ENCODE results near the gene ETV5. TPM values are rescaled to one million over a fixed set of nuclear protein-coding genes. Genes with fewer than 3 reads are reported as not detected.

Gene ETV5
- total RNA-seq, 1 donor from 2014 or later: 40.6 TPM

DNA sequence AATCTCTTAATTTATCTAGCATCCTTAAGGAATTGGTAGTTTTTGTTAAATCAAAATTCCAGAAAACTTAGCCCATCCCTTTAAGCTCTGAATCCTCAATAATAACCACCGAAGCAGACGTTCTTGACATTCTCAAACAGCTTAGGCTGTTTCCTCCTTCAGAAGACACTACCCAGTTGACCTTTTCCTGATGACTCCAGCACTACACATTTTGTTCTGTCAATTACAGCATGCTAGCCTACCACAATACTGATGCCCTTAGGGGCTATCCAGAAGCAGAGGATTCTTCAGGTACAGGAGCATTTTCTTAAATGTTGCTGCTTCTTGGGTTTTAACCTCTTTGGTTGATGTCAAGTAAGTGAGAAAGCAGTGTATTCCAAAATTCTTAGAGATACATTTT, 33.4 kb downstream of the ETV5 start:
- Mint-ChIP-seq H3K27me3 (ENCODE audit: unreplicated experiment) (peaks cover 2% of the 10 kb centered on the region), H3K4me1 (ENCODE audit: unreplicated experiment) (peaks cover 10% of the 10 kb centered on the region), H3K4me3 (ENCODE audit: unreplicated experiment) (no peak overlapping the region), H3K27ac (ENCODE audit: unreplicated experiment) (no peak overlapping the region), H3K36me3 (ENCODE audit: low read depth, unreplicated experiment) (peaks cover 46% of the 10 kb centered on the region), H3K9me3 (ENCODE audit: unreplicated experiment) (no peaks in the 10 kb centered on the region)
- no peak for DNase-seq (ENCODE audit: low spot score)
- TF ChIP-seq, protein P1, sequence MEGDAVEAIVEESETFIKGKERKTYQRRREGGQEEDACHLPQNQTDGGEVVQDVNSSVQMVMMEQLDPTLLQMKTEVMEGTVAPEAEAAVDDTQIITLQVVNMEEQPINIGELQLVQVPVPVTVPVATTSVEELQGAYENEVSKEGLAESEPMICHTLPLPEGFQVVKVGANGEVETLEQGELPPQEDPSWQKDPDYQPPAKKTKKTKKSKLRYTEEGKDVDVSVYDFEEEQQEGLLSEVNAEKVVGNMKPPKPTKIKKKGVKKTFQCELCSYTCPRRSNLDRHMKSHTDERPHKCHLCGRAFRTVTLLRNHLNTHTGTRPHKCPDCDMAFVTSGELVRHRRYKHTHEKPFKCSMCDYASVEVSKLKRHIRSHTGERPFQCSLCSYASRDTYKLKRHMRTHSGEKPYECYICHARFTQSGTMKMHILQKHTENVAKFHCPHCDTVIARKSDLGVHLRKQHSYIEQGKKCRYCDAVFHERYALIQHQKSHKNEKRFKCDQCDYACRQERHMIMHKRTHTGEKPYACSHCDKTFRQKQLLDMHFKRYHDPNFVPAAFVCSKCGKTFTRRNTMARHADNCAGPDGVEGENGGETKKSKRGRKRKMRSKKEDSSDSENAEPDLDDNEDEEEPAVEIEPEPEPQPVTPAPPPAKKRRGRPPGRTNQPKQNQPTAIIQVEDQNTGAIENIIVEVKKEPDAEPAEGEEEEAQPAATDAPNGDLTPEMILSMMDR (IDR thresholded peaks at IDR 0.05; ENCODE audit: unreplicated experiment): no peak

DNA sequence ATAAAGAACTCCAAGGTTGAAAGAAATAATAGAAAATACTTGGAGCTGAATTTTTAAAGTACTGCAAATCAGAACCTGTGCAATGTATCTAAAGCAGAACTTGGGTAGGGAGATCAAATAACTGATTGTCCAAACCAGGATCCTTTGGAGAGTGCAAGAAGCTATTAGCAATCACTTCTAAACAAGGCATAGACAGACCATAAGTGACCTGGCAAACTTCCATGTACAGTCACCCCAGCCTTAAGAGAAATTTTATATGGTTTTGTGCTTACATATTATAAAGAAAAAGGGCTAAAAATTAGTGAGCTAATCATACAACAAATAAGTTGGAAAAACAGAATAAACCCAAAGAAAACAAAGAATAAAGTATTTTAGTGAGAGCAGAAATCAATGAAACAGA, 35.2 kb downstream of the ETV5 start:
- Mint-ChIP-seq H3K27me3 (ENCODE audit: unreplicated experiment) (peaks cover 2% of the 10 kb centered on the region), H3K4me3 (ENCODE audit: unreplicated experiment) (no peak overlapping the region), H3K27ac (ENCODE audit: unreplicated experiment) (no peak overlapping the region), H3K4me1 (ENCODE audit: unreplicated experiment) (peaks cover 4% of the 10 kb centered on the region), H3K9me3 (ENCODE audit: unreplicated experiment) (no peaks in the 10 kb centered on the region), H3K36me3 (ENCODE audit: low read depth, unreplicated experiment) (peaks cover 43% of the 10 kb centered on the region)
- no peak for DNase-seq (ENCODE audit: low spot score)
- TF ChIP-seq, protein P1 (IDR thresholded peaks at IDR 0.05; ENCODE audit: unreplicated experiment): no peak

DNA sequence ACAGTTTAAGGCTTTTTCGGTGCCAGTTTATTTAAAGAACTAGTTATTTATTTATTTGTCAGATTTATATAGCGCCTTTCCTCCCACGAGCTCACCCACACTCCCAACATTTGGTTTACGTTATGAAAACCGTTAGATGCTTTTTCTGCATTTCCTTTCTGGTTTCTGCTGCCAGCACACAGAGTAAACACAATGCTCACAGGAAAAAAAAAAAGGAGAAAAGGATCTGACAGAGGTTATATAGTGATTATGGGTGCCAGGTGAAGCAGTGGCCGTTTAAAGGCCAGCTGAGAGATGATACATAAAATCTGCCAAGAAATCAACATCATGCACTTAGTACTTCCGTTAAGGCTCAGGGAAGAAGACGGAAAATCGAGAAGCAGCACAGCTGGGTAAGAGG, 37.9 kb downstream of the ETV5 start:
- Mint-ChIP-seq H3K9me3 (ENCODE audit: unreplicated experiment) (no peaks in the 10 kb centered on the region), H3K27ac (ENCODE audit: unreplicated experiment) (no peak overlapping the region), H3K36me3 (ENCODE audit: low read depth, unreplicated experiment) (peaks cover 30% of the 10 kb centered on the region), H3K4me1 (ENCODE audit: unreplicated experiment) (peaks cover 4% of the 10 kb centered on the region), H3K4me3 (ENCODE audit: unreplicated experiment) (no peak overlapping the region), H3K27me3 (ENCODE audit: unreplicated experiment) (peaks cover 3% of the 10 kb centered on the region)
- no peak for DNase-seq (ENCODE audit: low spot score)
- TF ChIP-seq, protein P1 (IDR thresholded peaks at IDR 0.05; ENCODE audit: unreplicated experiment): no peak

DNA sequence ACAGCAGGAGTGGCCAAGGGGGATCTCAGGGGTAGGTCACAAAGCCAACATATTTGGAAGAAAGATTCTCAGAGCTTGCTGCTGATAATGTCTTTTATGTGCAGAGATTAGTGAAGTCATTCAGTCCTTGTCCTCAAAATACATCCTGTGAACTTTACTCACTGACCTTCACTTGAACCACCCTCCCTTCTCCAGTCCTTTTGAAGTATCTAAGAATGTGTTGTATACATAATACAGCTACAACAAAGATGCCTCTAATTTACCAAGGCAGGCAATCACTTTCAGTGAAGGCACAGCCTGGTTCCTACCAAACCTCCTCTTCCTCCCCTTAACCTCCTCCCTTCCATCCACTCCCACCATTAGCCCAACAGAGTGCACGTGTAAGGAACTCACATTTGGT, 38.3 kb downstream of the ETV5 start:
- H3K4me1 Mint-ChIP-seq (ENCODE audit: unreplicated experiment): peaks cover 4% of the 10 kb centered on the region
- peak overlapping the region; percentile 6 for H3K4me3 Mint-ChIP-seq (ENCODE audit: unreplicated experiment)
- TF ChIP-seq, protein P1 (IDR thresholded peaks at IDR 0.05; ENCODE audit: unreplicated experiment): no peak
- peaks cover 3% of the 10 kb centered on the region for H3K27me3 Mint-ChIP-seq (ENCODE audit: unreplicated experiment)
- H3K9me3 Mint-ChIP-seq (ENCODE audit: unreplicated experiment): no peaks in the 10 kb centered on the region
- H3K36me3 Mint-ChIP-seq (ENCODE audit: low read depth, unreplicated experiment): peaks cover 26% of the 10 kb centered on the region
- no peak for DNase-seq (ENCODE audit: low spot score)
- no peak overlapping the region for H3K27ac Mint-ChIP-seq (ENCODE audit: unreplicated experiment)

DNA sequence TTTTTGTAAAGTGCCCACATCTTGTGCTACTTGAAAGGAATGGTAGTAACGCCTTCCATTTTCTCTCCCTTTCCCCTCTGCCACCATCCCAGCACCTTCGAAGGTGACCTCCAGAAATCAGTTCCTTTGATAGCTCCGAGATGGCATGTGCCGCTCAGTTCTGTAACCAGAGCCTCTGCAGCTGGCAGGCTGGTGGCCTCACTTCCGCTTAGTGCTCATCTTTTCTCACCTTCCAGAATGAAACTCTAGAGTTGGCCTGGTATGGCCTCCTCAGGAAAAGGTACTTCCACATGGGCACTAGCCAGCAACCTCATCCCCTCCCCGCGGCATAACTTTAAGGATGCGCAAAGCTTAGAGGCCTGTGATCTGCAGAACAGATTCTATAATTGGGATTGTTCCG, 38.8 kb downstream of the ETV5 start:
- TF ChIP-seq, protein P1 (IDR thresholded peaks at IDR 0.05; ENCODE audit: unreplicated experiment): no peak
- Mint-ChIP-seq H3K27me3 (ENCODE audit: unreplicated experiment) (peaks cover 3% of the 10 kb centered on the region), H3K4me1 (ENCODE audit: unreplicated experiment) (peaks cover 4% of the 10 kb centered on the region), H3K4me3 (ENCODE audit: unreplicated experiment) (no peak overlapping the region), H3K27ac (ENCODE audit: unreplicated experiment) (no peak overlapping the region), H3K9me3 (ENCODE audit: unreplicated experiment) (no peaks in the 10 kb centered on the region), H3K36me3 (ENCODE audit: low read depth, unreplicated experiment) (peaks cover 25% of the 10 kb centered on the region)
- no peak for DNase-seq (ENCODE audit: low spot score)
